Panc1 (cell line): ENCODE measurements around the gene SLC25A43. TPM values are rescaled to one million over a fixed set of nuclear protein-coding genes. Genes with fewer than 3 reads are reported as not detected.
"Not testable (repeated sequence)": the region's sequence is repeated elsewhere in the genome, so short reads cannot be mapped to it uniquely, and the experiment has no call there.

Experiments
- ATAC-seq: fragments of 200-7000 bp; cut with Tn5 transposase; 2 replicates; pipeline ENCODE4 v1.9.1; 2020; ENCODE audit warnings: mild to moderate bottlenecking, moderate library complexity
- BruUV-seq: library from RNA; stranded (reverse); fragments of 400-500 nt; replicated peaks from 2 replicates; lab custom pipeline; 2021; lab: Mats Ljungman, UMichigan
- CTCF ChIA-PET: fragments of 300-600 bp; sonication (Branson Sonifier 250); formaldehyde crosslinking; loops from one replicate; lab custom pipeline; 2022; ENCODE audit warnings: antibody characterized with exemption; lab: Charles Lee
- POLR2A ChIA-PET: fragments of 300-600 bp; sonication (Branson Sonifier 250); formaldehyde crosslinking; loops from one replicate; lab custom pipeline; 2022; ENCODE audit warnings: antibody characterized with exemption; lab: Charles Lee
- DNase-seq: peaks from one replicate; pipeline ENCODE4 v3.0.0-alpha.2; 2010; ENCODE audit warnings: low read depth, low spot score
- H3K27ac ChIP-seq: 2 replicates; pipeline ENCODE4 v1.5.1; 2011; ENCODE audit warnings: mild to moderate bottlenecking, low read length, inconsistent platforms
- H3K27me3 ChIP-seq: fragments of 200-500 bp; sonication (Bioruptor generic); 2 replicates; pipeline ENCODE4 v1.6.0; 2014; ENCODE audit warnings: low read length, inconsistent platforms; ENCODE audit not compliant: control insufficient read depth, insufficient read depth
- H3K36me3 ChIP-seq: fragments of 200-500 bp; sonication (Bioruptor generic); 2 replicates; pipeline ENCODE4 v1.5.1; 2014; ENCODE audit warnings: inconsistent platforms, mild to moderate bottlenecking, low read length, moderate library complexity; ENCODE audit not compliant: control insufficient read depth, insufficient read depth
- H3K4me1 ChIP-seq: 2 replicates; pipeline ENCODE4 v1.5.1; 2011; ENCODE audit warnings: inconsistent platforms, mild to moderate bottlenecking, low read length, moderate library complexity; ENCODE audit not compliant: control insufficient read depth, insufficient read depth
- H3K4me3 ChIP-seq, 2 experiments: 2 replicates each; pipeline ENCODE4 v1.5.1; 2011 to 2012; ENCODE audit warnings: low read depth in 2 of 2, low read length in 2 of 2, mild to moderate bottlenecking in 2 of 2, inconsistent platforms in 1 of 2, moderate library complexity in 1 of 2
- H3K9me3 ChIP-seq: fragments of 200-500 bp; sonication (Bioruptor generic); 2 replicates; pipeline ENCODE4 v1.5.1; 2014; ENCODE audit warnings: low read depth, mild to moderate bottlenecking, inconsistent platforms, low read length, moderate library complexity; ENCODE audit not compliant: control insufficient read depth, insufficient read depth
- POLR2AphosphoS5 ChIP-seq: IDR thresholded peaks from 2 replicates; pipeline ENCODE4 v1.6.1; 2012; ENCODE audit warnings: mild to moderate bottlenecking, low read depth, low read length, moderate library complexity
- SIN3A ChIP-seq: IDR thresholded peaks from 2 replicates; pipeline ENCODE4 v1.6.1; 2012; ENCODE audit warnings: low read depth, mild to moderate bottlenecking, low read length, moderate library complexity, borderline replicate concordance; ENCODE audit not compliant: insufficient read depth
- TCF7L2 ChIP-seq: IDR thresholded peaks from 2 replicates; pipeline ENCODE4 v1.6.1; 2011; ENCODE audit warnings: mild to moderate bottlenecking, low read depth, low read length, inconsistent platforms
- in situ Hi-C: cut with HindIII; loops from 2 replicates; pipeline ENCODE4 v1.10.0; 2016; ENCODE audit warnings: low sequenced_read_pairs, low pct_unique_long_range_greater_than_20kb
- intact Hi-C: fragments of 100-400 bp; cut with micrococcal nuclease; formaldehyde crosslinking; loops from one replicate; pipeline ENCODE4 v1.10.0; 2022; ENCODE audit not compliant: unreplicated experiment
- total RNA-seq: library from RNA; stranded (reverse); gene quantifications from one replicate; pipeline ENCODE4 v1.2.1, GENCODE V29; 2021; ENCODE audit not compliant: unreplicated experiment
- TF ChIP-seq, protein P1 (sequence below), 2 experiments: IDR thresholded peaks; 2 replicates each; pipeline ENCODE4 v1.6.1; 2011 to 2012; ENCODE audit warnings: low read depth in 2 of 2, control low read depth in 1 of 2, low read length in 1 of 2, mild to moderate bottlenecking in 1 of 2, moderate library complexity in 1 of 2; ENCODE audit not compliant: insufficient read depth in 1 of 2
- TF ChIP-seq, protein P2 (sequence below): fragments of 450-650 bp; IDR thresholded peaks from 2 replicates; pipeline ENCODE4 v1.5.1; 2017; ENCODE audit warnings: mild to moderate bottlenecking

SLC25A43 gene
- total RNA-seq, 1 experiment from 2014 or later, result 35.5 TPM

DNA sequence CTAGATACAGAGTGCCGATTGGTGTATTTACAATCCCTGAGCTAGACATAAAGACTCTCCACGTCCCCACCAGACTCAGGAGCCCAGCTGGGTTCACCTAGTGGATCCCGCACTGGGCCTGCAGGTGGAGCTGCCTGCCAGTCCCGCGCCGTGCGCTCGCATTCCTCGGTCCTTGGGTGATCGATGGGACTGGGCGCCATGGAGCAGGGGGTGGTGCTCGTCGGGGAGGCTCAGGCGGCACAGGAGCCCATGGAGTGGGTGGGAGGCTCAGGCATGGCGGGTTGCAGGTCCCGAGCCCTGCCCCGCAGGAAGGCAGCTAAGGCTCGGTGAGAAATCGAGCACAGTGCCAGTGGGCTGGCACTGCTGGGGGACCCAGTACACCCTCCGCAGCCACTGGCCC is 11.7 kb upstream of the SLC25A43 start:
- H3K27ac ChIP-seq, H3K36me3 ChIP-seq, H3K4me1 ChIP-seq, BruUV-seq, intact Hi-C loops, CTCF ChIA-PET, H3K9me3 ChIP-seq, ATAC-seq, H3K4me3 ChIP-seq, POLR2A ChIA-PET, in situ Hi-C loops, DNase-seq, H3K27me3 ChIP-seq: not testable (repeated sequence)

DNA sequence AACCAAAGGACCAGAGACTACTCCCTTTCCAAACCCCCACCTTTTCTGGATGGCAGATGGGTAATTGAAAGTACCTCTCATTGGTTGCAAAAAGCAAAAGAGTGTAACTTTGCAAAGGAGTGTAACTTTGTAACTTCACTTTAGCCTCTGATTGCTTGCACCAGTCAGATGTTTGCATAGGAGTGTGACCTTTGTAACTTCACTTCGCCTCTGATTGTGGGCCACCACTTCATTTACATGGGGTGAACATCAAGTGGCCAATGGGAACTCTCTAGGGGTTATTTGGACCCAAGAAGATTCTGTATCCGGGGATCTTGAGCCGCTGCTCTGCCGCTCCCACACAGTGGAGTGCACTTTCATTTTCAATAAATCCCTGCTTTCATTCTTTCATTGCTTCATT is 9.9 kb upstream of the SLC25A43 start:
- H3K9me3 ChIP-seq, result no peaks in the 10 kb centered on the region
- BruUV-seq, result no TSS peak
- H3K4me3 ChIP-seq, result no peak overlapping the region
- H3K27me3 ChIP-seq, result no peaks in the 10 kb centered on the region
- no peak overlapping the region for H3K27ac ChIP-seq
- in situ Hi-C loops (no loop called here), intact Hi-C loops (no loop called here)
- ChIA-PET CTCF (no interaction called here), POLR2A (no interaction called here)
- no peaks in the 10 kb centered on the region for H3K36me3 ChIP-seq
- TF ChIP-seq, protein P1, sequence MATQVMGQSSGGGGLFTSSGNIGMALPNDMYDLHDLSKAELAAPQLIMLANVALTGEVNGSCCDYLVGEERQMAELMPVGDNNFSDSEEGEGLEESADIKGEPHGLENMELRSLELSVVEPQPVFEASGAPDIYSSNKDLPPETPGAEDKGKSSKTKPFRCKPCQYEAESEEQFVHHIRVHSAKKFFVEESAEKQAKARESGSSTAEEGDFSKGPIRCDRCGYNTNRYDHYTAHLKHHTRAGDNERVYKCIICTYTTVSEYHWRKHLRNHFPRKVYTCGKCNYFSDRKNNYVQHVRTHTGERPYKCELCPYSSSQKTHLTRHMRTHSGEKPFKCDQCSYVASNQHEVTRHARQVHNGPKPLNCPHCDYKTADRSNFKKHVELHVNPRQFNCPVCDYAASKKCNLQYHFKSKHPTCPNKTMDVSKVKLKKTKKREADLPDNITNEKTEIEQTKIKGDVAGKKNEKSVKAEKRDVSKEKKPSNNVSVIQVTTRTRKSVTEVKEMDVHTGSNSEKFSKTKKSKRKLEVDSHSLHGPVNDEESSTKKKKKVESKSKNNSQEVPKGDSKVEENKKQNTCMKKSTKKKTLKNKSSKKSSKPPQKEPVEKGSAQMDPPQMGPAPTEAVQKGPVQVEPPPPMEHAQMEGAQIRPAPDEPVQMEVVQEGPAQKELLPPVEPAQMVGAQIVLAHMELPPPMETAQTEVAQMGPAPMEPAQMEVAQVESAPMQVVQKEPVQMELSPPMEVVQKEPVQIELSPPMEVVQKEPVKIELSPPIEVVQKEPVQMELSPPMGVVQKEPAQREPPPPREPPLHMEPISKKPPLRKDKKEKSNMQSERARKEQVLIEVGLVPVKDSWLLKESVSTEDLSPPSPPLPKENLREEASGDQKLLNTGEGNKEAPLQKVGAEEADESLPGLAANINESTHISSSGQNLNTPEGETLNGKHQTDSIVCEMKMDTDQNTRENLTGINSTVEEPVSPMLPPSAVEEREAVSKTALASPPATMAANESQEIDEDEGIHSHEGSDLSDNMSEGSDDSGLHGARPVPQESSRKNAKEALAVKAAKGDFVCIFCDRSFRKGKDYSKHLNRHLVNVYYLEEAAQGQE (IDR thresholded peaks at IDR 0.05; ENCODE audit: insufficient read depth in 1 of 2, low read depth in 2 of 2, low read length in 1 of 2), result no peak
- no peak for TF ChIP-seq TCF7L2
- TF ChIP-seq, protein P2, sequence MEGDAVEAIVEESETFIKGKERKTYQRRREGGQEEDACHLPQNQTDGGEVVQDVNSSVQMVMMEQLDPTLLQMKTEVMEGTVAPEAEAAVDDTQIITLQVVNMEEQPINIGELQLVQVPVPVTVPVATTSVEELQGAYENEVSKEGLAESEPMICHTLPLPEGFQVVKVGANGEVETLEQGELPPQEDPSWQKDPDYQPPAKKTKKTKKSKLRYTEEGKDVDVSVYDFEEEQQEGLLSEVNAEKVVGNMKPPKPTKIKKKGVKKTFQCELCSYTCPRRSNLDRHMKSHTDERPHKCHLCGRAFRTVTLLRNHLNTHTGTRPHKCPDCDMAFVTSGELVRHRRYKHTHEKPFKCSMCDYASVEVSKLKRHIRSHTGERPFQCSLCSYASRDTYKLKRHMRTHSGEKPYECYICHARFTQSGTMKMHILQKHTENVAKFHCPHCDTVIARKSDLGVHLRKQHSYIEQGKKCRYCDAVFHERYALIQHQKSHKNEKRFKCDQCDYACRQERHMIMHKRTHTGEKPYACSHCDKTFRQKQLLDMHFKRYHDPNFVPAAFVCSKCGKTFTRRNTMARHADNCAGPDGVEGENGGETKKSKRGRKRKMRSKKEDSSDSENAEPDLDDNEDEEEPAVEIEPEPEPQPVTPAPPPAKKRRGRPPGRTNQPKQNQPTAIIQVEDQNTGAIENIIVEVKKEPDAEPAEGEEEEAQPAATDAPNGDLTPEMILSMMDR, result no peak
- no peak for TF ChIP-seq SIN3A
- ATAC-seq, result no peak
- 0 out of 2 replicates have a peak, but pooled peaks cover 2% of the 10 kb centered on the region for H3K4me1 ChIP-seq
- no peak for DNase-seq

DNA sequence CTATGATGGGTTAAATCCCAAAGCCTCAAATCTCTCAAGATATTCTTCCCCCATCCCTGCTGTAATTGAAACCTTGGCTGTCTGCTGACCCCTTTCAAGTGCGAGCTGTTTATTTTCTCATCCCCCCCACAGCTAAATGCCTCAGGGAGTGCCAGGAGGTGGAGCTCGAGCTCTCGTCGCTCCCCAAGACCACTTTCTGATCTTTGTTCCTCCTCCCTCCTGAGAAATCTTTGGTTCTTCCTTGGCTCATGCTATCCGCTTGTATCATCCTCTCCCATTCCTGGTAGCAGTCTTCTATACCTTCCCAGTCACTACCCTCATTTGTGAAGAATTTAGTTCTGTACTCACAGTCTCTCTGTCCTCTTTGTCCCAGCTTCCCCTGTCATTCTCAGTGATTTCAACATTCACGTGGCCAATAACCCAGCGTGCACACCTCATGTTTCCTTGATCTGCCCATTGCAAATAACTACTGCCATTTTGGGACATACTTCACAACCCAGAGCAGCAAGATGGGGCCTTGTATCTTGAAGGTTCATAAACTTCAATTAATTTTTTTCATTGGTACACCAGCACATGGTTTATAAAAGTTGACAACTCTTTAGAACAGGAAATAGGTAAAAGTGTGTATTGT is 9.2 kb upstream of the SLC25A43 start:
- intact Hi-C loops, result no loop called here
- H3K27ac ChIP-seq, result no peak overlapping the region
- 0 out of 2 replicates have a peak, but pooled peaks cover 2% of the 10 kb centered on the region for H3K4me1 ChIP-seq
- H3K27me3 ChIP-seq, result no peaks in the 10 kb centered on the region
- DNase-seq, result no peak
- TF ChIP-seq TCF7L2 (no peak), POLR2AphosphoS5 (no peak), SIN3A (no peak)
- TF ChIP-seq, protein P2, result no peak
- TF ChIP-seq, protein P1 (IDR thresholded peaks at IDR 0.05; ENCODE audit: insufficient read depth in 1 of 2, low read depth in 2 of 2, low read length in 1 of 2), result no peak
- no TSS peak for BruUV-seq
- H3K4me3 ChIP-seq, result no peak overlapping the region
- no peak for ATAC-seq
- in situ Hi-C loops, result no loop called here
- CTCF ChIA-PET, result no interaction called here
- POLR2A ChIA-PET, result no interaction called here
- no peaks in the 10 kb centered on the region for H3K36me3 ChIP-seq
- no peaks in the 10 kb centered on the region for H3K9me3 ChIP-seq
